HG02763 (cell line): Measurements from ENCODE around the gene OSTN.

Experiments used
- ATAC-seq: cut with Tn5 transposase; IDR thresholded peaks from one replicate; pipeline ENCODE4 v1.9.1; 2021; ENCODE audit warnings: mild to moderate bottlenecking, moderate library complexity; ENCODE audit not compliant: unreplicated experiment

Gene OSTN

GRCh38 chr3:191303596-191303995 is 104.6 kb downstream of the OSTN start:
- no peak for ATAC-seq

- no peak for ATAC-seq
These were observed 107.4 kb downstream of the OSTN start for GRCh38 chr3:191306428-191306827.

GRCh38 chr3:191307341-191307740 is 108.3 kb downstream of the OSTN start:
- no peak for ATAC-seq

GRCh38 chr3:191313296-191313695 is 114.3 kb downstream of the OSTN start:
- no peak for ATAC-seq

GRCh38 chr3:191314109-191314728 is 115.2 kb downstream of the OSTN start:
- no peak for ATAC-seq
